Stimulated activated CD8-positive, alpha-beta memory T cell treated with anti-CD3 and anti-CD28 coated beads, Interleukin-4, amount 100 ng/mL, for 1 hour (primary cell): ENCODE results near the gene RHBDF1.
A peak's percentile ranks its signal among the peaks of the same experiment; 100 is the strongest.
"Not testable (repeated sequence)": the region's sequence is repeated elsewhere in the genome, so short reads cannot be mapped to it uniquely, and the experiment has no call there.

Experiments used
- DNase-seq, 2 donors: peaks; one replicate each; pipeline ENCODE4 v3.0.0-alpha.2; 2020; ENCODE audit warnings: low read depth in 2 of 2, low spot score in 1 of 2

RHBDF1 gene

GRCh38 chr16:38941-39892 is 33.2 kb downstream of the RHBDF1 start:
- DNase-seq, result peak in 1 of 2 donors; percentile 21

- DNase-seq, result not testable (repeated sequence)
Measured at GRCh38 chr16:38206-38605, 34.2 kb downstream of the RHBDF1 start.

- DNase-seq, result no peak
Measured at GRCh38 chr16:37511-37910, 34.9 kb downstream of the RHBDF1 start.

DNA sequence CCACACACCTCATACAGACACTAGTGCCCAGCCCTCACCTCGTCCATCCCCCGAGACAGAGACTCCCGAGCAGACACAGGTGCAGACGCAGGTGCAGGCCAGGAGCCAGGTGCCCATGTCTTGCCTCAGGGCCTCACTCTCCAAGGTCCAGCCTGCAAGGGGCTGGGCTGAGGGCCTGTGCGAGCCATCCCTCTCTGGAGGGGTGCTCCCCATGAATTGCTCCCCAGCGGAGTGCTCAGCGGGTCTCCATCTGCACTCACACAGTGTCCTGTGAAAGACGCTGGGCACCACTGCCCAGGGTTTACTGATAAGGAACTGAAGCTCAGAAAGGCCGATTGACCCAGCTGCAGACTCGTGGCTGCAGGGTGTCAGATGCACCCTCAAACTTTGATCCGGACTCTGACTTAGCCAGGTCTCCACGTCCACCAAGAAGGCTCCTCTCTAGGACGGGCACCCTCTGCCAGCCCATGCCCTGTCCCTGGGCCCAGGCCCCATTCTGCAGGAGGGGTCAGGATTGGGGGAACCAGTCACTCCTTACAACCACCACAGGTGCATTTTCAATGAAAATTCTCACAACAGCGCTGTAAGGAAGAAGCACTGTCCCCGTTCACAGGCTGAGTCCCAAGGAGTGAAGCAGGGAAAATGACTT is 36.0 kb downstream of the RHBDF1 start:
- DNase-seq, result no peak

GRCh38 chr16:35678-36305 is 36.6 kb downstream of the RHBDF1 start:
- no peak for DNase-seq

DNA sequence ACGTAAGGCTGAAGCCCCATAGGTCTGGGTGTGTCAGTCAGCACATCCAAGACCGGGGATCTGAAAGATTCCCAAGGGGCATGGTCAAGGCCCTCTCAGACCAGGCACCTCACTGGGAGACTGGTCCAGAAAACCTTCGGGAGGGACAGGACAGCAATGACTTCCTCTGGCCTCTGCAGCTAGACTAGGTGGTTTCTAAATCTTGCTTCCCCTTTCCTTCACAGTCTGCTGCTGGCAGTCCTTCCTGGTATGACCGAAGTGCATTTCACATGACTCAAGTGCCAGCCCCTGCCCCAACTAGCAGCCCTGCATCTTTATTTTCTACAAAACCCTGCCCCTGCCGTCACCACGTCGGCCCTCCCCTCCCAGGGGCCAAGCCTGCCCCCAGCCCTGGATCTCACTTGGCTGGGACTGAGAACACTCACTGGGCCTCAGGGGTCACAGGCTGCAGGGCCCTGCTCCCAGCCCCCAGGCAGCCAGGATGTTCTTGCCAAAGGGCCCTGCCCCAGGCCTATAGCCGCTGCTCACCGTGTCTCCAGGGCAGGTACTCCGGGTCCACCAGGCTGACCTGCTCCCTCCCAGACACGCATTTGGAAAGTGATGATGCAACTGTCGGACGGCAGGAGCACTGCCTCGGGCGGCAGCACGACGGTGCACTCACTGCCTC is 37.3 kb downstream of the RHBDF1 start:
- no peak for DNase-seq

DNA sequence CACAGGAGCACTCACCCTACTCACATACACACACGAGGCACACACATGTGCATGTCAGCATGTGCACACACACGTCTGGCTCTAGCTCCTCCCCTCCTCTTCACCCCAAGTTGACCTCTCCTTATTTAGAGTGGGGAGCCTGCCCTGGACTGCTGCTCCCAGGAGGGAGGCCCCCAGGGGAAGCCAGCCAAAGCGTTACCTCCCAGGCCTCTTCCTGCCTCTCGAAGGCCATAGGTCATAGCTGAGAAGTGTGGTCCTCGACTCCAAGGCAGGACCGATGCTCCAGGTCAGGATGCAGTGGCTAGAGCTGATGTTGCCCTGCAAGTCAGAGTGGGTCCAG is 37.8 kb downstream of the RHBDF1 start:
- DNase-seq, result no peak

DNA sequence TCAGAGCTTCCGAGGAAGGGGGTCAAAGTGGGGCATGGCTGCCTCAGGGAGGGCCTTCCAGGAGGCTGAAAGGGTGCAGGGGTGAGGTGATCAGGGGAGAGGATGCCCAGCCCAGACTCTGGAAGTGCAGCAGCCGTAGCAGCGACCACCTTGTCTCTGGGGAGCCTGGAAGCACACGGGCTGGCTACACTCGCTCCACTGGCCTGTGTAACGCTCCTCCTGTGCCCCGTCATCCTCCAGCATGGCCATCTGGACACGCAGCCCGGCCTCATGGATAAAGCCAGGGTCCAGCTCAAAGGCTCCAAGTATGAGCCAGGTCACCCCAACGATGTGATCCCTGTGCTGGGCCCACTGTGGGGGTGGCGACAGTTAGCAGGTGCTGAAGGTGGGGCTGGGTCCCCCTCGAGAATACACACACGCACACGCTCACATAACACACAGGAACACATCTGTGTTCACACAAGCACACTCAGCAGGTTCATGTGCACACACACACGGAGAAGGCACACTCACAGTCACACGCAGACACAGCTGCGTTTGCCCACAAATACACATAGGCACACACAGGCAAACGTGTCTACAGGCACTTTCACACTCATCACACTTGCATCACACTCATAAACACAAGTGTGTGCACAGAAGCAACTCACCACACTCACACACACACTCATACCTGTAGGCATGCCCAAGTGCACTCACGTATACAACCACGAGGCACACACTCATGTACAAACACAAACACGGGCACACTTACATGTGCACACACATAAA is 38.4 kb downstream of the RHBDF1 start:
- no peak for DNase-seq

DNA sequence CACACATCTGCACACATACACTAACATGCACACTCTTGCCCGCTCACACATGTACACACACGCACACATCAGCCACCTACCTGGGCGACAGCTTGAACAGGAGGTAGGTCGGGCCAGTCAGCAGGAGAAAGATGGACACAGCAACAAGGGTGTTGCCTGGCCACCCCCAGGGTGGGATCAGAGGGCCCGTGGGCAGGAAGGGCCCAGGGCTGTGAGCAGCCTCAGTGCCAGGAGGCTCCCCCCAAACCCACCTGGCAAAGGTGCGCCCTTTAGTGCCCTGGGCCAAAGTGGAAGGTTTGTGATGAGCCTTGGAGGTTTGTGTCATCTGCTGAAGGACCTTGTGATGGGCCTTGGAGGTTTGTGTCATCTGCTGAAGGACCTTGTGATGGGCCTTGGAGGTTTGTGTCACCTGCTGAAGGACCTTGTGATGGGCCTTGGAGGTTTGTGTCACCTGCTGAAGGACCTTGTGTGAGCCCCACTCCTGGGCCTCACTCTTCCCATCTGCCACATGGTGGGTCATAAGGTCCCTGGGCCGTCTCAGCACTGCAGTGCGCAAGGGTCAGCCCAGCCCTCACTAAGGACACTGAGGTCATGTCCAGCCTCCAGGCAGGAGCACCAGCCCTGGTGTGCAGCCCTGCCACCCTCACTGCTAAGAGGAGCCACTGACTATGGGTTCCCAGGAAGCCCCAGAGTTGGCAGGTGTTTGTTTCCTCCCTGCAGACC is 39.1 kb downstream of the RHBDF1 start:
- not testable (repeated sequence) for DNase-seq

GRCh38 chr16:30627-31026 is 41.8 kb downstream of the RHBDF1 start:
- DNase-seq, result not testable (repeated sequence)

DNA sequence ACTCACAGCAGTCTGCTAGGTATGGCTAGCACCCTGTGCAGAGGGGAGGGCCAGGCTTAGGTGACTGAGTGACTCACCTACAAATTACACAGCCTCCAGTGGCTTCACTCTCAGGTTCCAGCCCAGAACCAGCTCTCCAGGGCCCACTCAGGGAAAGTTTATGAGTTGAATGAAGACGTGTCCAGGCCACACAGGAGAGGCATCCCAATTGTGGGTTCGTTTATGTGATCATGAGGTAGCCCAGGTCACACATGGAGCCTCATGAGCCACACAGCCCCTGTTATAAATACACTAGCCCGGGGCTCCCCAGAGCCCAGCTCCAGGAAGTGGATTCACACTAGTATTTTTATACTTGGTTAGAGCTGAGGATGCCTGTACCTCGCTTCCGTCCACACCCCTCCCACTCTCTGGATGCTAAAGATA is 46.5 kb downstream of the RHBDF1 start:
- DNase-seq, result not testable (repeated sequence)

- not testable (repeated sequence) for DNase-seq
Measured at GRCh38 chr16:24151-24550, 48.3 kb downstream of the RHBDF1 start.

- DNase-seq, result not testable (repeated sequence)
Measured at GRCh38 chr16:20886-21285, 51.5 kb downstream of the RHBDF1 start.

DNA sequence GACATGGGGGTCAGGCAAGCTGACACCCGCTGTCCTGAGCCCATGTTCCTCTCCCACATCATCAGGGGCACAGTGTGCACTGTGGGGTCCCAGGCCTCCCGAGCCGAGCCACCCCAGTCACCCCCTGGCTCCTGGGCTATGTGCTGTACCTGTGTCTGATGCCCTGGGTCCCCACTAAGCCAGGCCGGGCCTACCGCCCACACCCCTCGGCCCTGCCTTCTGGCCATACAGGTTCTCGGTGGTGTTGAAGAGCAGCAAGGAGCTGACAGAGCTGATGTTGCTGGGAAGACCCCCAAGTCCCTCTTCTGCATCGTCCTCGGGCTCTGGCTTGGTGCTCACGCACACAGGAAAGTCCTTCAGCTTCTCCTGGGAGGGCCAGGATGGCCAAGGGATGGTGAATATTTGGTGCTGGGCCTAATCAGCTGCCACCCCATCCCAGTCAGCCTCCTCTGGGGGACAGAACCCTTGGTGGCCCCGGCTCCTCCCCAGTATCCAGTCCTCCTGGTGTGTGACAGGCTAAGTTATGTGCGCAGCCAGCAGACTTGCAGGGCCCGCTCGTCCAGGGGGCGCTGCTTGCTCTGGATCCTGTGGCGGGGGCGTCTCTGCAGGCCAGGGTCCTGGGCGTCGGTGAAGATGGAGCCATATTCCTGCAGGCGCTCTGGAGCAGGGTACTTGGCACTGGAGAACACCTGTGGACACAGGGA is 55.2 kb downstream of the RHBDF1 start:
- not testable (repeated sequence) for DNase-seq

- DNase-seq, result peak; percentile 46 to 71
Measured at GRCh38 chr16:10772-11171, 61.7 kb downstream of the RHBDF1 start.

- DNase-seq, result no peak
Measured at GRCh38 chr16:9903-10665, 62.3 kb downstream of the RHBDF1 start.
